Measurements from ENCODE around the gene KCND2. TPM values are rescaled to one million over a fixed set of nuclear protein-coding genes. Genes with fewer than 3 reads are reported as not detected.
"Not testable (repeated sequence)": the region's sequence is repeated elsewhere in the genome, so short reads cannot be mapped to it uniquely, and the experiment has no call there.

Gene KCND2
- total RNA-seq, 1 experiment from 2014 or later: not detected

DNA sequence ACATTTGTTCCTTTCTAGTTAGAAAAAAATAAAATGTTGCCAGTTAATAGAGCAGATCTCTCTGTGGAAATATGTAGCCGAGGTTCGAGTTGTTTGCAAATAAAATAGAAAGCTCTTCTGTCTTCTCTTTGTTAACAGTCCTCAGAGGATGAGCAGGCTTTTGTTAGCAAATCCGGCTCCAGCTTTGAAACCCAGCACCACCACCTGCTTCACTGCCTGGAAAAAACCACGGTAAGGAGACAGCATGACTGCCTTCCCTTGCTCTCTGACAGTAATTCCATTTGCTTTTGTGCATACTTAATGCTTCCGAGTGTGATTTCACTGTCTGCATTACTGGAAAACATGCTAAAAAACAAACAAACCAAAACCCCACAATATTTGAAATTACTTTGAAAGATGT lies 469.4 kb downstream of the KCND2 start:
- DNase-seq (ENCODE audit: low read depth): no peak

GRCh38 chr7:120743128-120743527 lies 470.2 kb downstream of the KCND2 start:
- DNase-seq (ENCODE audit: low read depth): no peak

DNA sequence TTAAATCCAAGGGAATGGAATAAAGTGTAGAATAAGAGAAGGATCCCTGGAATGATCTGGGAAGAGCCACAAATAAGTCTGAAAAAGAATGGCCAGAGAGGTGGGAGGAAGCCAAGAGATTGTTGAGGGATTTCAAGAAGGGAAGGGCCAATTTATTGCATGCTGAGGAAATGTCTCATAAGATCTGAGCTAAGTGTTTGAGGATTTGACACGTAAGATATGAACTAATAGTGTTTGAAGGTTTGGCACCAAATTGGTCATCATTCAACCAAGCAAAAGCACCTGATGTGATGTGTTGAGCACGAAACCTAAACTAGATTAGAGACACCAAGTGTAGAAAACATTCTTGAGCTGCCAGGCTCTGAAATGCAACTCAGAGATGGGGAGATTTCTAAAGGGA lies 487.1 kb downstream of the KCND2 start:
- no peak for DNase-seq (ENCODE audit: low read depth)

- DNase-seq (ENCODE audit: low read depth): no peak
Observed at GRCh38 chr7:120760851-120761250, 487.9 kb downstream of the KCND2 start.

DNA sequence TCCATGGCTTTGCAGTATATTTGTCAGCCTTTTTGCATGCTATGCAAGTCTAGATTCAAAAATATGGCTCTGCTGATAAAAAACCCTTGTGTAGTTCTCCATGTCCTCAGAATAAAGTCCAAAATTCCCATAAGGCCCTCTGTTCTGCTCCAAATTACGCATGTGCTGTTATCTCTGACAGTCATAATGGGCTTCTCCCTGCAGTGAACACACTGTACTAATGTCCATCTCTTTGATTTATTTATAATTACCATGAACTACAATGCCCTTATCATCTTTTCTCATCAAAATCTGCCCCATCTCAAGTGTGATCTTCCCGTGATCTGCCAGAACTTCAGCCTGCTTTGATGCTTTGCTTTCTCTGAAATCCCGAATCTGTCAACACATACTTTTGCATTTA lies 497.2 kb downstream of the KCND2 start:
- no peak for DNase-seq (ENCODE audit: low read depth)

DNA sequence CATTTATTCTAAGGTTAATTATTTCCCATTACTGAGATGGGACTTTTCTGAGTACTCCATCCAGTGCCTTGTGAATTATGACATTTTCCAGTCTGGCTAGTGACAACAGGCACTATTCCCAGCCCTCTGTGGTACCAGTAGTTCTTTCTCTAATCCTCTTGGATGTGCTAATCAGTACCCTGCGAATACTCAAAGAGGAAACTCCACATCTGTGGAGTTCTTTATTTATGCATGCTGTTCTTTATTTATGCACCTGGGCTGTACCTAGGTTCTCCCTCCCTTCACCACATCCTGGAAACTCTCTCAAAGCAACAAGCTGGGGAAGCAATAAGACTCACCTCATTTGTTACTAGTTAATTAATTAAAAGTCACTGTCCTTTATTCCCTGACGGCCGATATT lies 501.5 kb downstream of the KCND2 start:
- no peak for DNase-seq (ENCODE audit: low read depth)

DNA sequence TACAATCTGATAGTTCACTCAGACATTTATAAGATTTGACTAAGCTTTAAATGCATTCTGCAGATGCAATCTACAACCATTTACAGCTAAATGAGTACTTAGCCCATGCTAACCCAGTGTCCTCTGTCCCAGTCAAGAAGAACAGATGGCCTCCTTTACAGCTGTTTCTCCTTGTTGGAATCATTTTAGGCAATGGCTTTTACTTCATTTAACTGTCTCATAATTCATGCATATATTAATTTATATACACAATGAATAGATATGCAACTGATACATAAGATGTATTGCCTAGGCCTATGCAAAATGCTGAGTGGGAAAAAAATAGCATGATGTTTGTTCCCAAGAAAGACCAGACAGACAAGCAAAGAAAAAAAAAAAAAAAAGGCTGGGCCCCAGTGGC lies 502.8 kb downstream of the KCND2 start:
- DNase-seq (ENCODE audit: low read depth): no peak

DNA sequence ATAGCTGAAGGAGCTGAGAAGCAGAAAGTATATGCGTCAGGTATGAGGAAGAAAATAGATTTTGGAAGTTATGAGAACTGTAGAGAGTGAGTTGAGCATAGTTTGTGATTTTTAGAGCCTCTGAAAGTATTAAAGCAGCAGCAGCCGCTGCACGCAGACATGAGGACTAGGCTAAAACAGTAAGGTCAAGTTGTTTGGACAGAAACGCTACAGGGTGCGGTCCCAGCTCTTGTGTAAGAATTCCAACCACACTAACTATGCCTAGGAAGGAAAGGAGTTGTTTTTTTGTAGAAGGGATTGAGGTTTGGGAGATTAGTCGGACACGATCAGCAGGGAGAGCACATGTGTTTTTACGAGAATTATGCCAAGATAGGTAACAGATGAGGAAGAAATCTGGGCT lies 506.1 kb downstream of the KCND2 start:
- not testable (repeated sequence) for DNase-seq (ENCODE audit: low read depth)

GRCh38 chr7:120780451-120780850 lies 507.5 kb downstream of the KCND2 start:
- DNase-seq (ENCODE audit: low read depth): not testable (repeated sequence)

DNA sequence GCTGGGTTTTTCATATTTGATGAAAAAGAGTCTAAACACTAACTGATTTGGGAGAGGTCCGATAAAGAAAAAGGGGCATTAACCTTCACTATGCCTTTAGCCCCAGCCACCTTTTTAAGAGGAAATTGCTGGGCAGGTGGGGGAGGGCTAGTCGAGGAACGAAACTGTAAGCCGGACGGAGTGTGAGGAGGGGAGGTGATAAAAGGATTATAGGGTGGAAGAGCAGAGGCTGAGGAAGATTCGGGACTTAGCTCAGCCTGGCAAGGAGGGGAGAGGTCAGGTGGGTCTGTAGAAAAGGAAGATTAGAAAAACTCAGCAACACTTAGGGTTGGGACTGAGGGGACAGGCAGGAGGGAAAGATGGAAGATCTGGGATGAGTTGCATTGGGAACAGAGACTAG lies 508.0 kb downstream of the KCND2 start:
- DNase-seq (ENCODE audit: low read depth): no peak

GRCh38 chr7:120781924-120782323 lies 508.9 kb downstream of the KCND2 start:
- DNase-seq (ENCODE audit: low read depth): not testable (repeated sequence)

DNA sequence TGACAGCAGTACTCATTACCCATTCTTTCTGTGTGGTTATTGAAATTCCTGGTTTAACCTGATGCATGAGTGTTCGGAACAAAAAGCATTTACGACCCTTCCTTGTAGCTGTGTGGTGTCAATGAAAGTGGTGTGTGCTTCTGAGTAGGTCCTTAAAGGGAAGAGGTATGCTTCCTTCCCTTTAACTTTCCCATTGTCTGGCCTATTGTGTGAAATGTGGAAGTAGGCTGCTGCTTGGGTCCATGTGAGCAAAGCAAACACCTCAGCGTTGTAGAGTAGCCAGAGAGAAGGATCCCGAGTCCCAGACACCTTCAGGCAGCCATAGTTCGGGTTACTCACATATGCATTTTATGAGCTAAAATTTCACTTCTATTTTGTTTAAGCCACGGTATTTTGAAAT lies 510.3 kb downstream of the KCND2 start:
- no peak for DNase-seq (ENCODE audit: low read depth)

DNA sequence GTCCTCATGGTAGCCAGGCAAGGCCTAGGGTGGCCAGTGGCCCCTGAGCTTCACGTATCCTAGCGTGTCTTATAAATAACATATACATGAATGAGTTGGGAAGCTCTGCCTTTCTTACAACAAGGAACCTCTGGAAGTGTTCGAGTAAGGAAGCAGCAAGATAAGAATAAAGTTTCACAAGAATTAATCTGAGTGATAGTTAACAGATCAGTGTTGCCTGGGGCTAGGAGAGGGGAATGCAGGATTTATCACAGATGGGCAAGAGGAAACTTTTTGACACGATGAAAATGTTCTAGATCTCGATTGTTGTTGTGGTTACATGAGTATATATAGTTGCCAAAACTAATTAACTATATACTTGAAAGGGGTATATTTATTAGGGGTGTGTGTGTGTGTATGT lies 510.7 kb downstream of the KCND2 start:
- DNase-seq (ENCODE audit: low read depth): no peak

DNA sequence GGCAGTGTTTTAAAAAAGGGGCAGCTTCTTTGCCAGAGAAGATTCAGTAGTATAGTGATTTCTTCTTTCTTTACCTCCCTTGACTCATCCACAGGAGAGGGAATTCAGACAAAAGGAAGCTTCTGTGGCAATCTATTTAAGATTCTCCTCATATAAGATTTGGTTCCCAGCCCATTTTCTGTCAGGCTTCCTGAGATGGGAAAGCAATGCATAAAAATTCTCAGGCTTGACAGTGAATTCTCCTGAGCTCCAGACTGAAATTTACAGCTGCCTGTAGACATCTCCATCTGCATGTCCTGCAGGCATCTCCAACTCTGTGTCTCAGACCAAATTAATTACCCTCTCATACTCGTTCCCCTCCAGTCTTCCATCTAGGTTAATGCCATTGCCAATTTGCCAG lies 512.1 kb downstream of the KCND2 start:
- no peak for DNase-seq (ENCODE audit: low read depth)

DNA sequence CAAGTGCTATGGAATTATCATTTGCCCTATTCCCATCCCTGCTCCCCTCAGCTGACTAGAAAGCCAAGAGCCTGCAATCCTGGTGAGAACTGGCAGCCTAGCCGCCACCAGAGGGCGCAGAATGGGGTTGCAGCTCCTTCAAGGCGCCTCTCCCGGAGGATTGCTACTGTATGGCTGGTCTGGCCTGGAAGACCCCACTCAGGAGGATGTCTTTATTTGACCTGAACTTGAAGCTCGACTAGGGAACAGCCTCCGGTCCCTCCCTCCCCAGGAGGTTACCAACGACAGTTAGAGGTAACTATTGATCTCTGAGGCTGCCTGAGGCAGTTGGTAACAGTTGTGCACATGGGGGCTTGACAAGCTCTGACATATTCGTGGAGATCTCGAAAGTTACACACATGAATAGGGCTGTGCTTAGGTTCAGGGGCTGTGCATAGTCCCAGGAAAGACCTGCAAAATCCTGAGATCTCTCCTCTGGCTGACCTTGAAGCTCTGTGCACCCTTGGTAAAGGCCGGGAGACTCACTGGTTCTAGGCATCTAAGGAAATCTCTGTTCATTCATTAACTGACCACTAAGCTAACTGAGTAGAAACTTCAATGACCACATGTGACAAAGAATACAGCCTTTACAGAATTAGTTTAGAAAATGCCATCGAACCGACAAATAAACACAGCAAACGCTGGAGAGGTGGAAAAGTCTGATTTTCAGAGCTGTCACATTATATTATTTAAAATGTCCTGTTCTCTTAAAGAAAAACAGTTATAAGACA lies 519.3 kb downstream of the KCND2 start:
- peak; percentile 88 for DNase-seq (ENCODE audit: low read depth)

DNA sequence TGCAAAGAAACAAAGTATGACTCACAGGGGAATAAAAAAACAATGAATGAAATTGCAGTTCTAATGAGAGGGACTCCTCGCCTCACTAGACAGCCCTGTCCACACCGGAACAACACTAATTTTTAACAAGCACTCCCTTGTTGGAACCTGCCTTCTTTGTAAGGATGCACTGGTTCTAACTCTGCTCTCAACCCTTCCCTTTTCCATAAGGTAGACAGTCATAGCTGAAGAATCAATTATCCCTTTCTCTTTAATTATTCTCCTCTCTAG lies 519.8 kb downstream of the KCND2 start:
- DNase-seq (ENCODE audit: low read depth): no peak

- DNase-seq (ENCODE audit: low read depth): no peak
Observed at GRCh38 chr7:120793213-120793936, 520.4 kb downstream of the KCND2 start.

DNA sequence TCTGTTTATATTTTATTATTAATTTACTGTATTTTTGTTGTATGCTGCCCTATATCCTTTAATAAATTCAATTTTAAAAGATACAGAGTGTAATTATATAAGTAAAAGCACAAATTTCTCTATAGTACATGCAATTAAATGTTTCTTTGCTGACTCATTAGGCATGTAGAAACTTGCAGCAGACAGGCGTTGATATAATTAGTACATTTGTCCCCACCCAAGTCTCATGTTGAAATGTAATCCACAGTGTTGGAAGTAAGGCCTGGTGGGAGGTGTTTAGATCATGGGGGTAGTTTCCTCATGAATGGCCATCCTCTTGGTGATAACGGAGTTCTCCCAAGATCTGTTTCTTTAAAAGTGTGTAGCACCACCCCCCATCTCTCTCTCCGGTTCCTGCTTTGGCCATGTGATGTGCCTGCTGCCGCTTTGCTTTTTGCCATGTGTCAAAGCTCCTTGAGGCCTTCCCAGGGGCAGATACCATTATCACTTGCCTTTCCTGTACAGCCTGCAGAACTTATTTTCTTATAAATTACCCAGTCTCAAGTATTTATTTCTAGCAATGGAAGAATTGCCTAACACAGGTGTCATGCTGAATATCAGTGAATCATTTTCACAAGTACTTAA lies 521.2 kb downstream of the KCND2 start:
- DNase-seq (ENCODE audit: low read depth): no peak

- DNase-seq (ENCODE audit: low read depth): no peak
Observed at GRCh38 chr7:120797026-120797645, 524.2 kb downstream of the KCND2 start.

GRCh38 chr7:120799147-120799546 lies 526.2 kb downstream of the KCND2 start:
- DNase-seq (ENCODE audit: low read depth): no peak

Data from Daoy (cell line).